Thyroid gland (tissue), 4 donors: Measurements from ENCODE around the gene BHMT. TPM values are rescaled to one million over a fixed set of nuclear protein-coding genes. Genes with fewer than 3 reads are reported as not detected.

Experiments
- DNase-seq, 2 donors: peaks; one replicate each; pipeline ENCODE4 v3.0.0-alpha.2; 2019
- H3K27ac ChIP-seq, 3 donors: fragments of 200-600 bp; sonication (generic); 1 replicate in 2 of 3; 2 replicates in 1 of 3; pipeline ENCODE4 v1.5.1; 2016 to 2019; ENCODE audit warnings: mild to moderate bottlenecking in 1 of 3, moderate library complexity in 1 of 3
- H3K27me3 ChIP-seq: fragments of 200-600 bp; sonication (generic); one replicate; pipeline ENCODE4 v1.5.1; 2019
- H3K36me3 ChIP-seq, 2 donors: fragments of 200-600 bp; sonication (generic); one replicate each; pipeline ENCODE4 v1.5.1; 2016 to 2019
- H3K4me1 ChIP-seq, 2 donors: fragments of 200-600 bp; sonication (generic); one replicate each; pipeline ENCODE4 v1.5.1; 2017 to 2019
- H3K4me3 ChIP-seq, 3 donors: fragments of 200-600 bp; sonication (generic); replicated peaks in 1 of 3; 1 replicate in 2 of 3; 2 replicates in 1 of 3; pipeline ENCODE4 v1.5.1; 2016; ENCODE audit warnings: mild to moderate bottlenecking in 1 of 3
- H3K9me3 ChIP-seq: fragments of 200-600 bp; sonication (generic); one replicate; pipeline ENCODE4 v1.5.1; 2017
- POLR2A ChIP-seq, 2 donors: fragments of 450-650 bp; IDR thresholded peaks; one replicate each; pipeline ENCODE4 v1.6.1; 2017; ENCODE audit warnings: antibody characterized with exemption in 2 of 2, mild to moderate bottlenecking in 2 of 2, moderate library complexity in 1 of 2
- WGBS, 2 donors: methylation state at CpG; one replicate each; pipeline ENCODE4 v1.1.5; 2017; 5-methylcytosine and 5-hydroxymethylcytosine counted together
- intact Hi-C: fragments of 100-400 bp; cut with DNase I; formaldehyde crosslinking; loops from one replicate; pipeline ENCODE4 v1.15.1; 2023
- total RNA-seq, 4 donors: library from RNA; depleted of rRNA; stranded (reverse); fragments of >200 nt; gene quantifications; one replicate each; pipeline ENCODE4 v1.2.3, GENCODE V29; 2016
- TF ChIP-seq, protein P1 (sequence below), 6 experiments: fragments of 200-600 bp in 3 of 6; fragments of 450-650 bp in 3 of 6; sonication (generic) in 3 of 6; IDR thresholded peaks; one replicate each; pipeline ENCODE4 v1.5.1; 2016 to 2019; ENCODE audit warnings: antibody characterized with exemption in 6 of 6, mild to moderate bottlenecking in 2 of 6, inconsistent platforms in 1 of 6, moderate library complexity in 1 of 6

Gene BHMT
- total RNA-seq, 4 donors from 2014 or later = 1.2 to 2.0 (median 1.2) TPM; not detected in 1

DNA sequence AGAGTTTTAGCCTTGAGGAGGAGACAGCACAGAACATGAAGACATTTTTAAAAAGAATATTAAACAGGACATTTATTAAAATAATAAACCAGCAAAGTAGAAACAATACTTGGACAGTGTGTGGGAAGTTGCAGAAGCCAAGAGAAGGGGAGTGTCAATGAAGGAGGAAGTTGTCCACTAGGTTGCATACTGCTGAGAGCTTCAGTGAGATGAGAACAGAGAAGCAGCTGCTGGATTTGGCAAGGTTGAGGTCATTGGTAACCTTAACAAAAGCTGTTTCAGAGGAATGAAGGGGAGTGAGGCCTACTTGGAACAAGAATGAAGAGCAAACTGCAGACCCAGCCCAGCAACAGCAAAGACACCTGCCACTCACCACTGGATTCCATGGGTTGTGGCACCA is 11.4 kb downstream of the BHMT start:
- intact Hi-C loops = no loop called here
- Histone ChIP-seq H3K4me3 (no peak overlapping the region), H3K27me3 (no peaks in the 10 kb centered on the region), H3K4me1 (no peaks in the 10 kb centered on the region), H3K9me3 (no peaks in the 10 kb centered on the region), H3K36me3 (no peaks in the 10 kb centered on the region), H3K27ac (no peak overlapping the region)
- no peak for TF ChIP-seq POLR2A (IDR thresholded peaks at IDR 0.05)
- TF ChIP-seq, protein P1, sequence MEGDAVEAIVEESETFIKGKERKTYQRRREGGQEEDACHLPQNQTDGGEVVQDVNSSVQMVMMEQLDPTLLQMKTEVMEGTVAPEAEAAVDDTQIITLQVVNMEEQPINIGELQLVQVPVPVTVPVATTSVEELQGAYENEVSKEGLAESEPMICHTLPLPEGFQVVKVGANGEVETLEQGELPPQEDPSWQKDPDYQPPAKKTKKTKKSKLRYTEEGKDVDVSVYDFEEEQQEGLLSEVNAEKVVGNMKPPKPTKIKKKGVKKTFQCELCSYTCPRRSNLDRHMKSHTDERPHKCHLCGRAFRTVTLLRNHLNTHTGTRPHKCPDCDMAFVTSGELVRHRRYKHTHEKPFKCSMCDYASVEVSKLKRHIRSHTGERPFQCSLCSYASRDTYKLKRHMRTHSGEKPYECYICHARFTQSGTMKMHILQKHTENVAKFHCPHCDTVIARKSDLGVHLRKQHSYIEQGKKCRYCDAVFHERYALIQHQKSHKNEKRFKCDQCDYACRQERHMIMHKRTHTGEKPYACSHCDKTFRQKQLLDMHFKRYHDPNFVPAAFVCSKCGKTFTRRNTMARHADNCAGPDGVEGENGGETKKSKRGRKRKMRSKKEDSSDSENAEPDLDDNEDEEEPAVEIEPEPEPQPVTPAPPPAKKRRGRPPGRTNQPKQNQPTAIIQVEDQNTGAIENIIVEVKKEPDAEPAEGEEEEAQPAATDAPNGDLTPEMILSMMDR (IDR thresholded peaks at IDR 0.05) = no peak
- no peak for DNase-seq

DNA sequence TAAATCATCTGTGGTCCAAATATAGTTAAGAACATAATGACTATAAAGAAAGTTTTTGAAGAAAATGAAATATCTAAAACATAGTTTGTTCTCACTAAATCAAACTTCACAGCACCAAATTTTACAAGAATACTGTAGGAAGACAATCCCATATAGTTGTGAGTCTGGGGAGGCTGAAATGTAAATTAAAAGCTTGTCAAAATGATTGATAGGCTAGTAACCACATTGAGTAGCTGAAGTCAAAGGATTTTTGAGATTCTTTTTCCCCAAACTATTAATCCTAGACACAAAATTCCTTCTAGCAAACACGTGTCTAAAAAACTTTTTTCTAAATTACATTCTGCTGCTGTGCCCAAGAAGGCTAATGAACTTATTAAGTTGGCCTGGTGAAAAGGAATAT is 13.0 kb downstream of the BHMT start:
- no peak overlapping the region for H3K27ac ChIP-seq
- H3K36me3 ChIP-seq = no peaks in the 10 kb centered on the region
- H3K4me3 ChIP-seq = no peak overlapping the region
- no peak for TF ChIP-seq POLR2A (IDR thresholded peaks at IDR 0.05)
- TF ChIP-seq, protein P1 (IDR thresholded peaks at IDR 0.05) = no peak
- DNase-seq = no peak
- intact Hi-C loops = no loop called here
- no peaks in the 10 kb centered on the region for H3K4me1 ChIP-seq
- no peaks in the 10 kb centered on the region for H3K27me3 ChIP-seq
- no peaks in the 10 kb centered on the region for H3K9me3 ChIP-seq
- WGBS, 2 donors = 87 to 88% methylated on average over 1 of the region's 1 CpG

DNA sequence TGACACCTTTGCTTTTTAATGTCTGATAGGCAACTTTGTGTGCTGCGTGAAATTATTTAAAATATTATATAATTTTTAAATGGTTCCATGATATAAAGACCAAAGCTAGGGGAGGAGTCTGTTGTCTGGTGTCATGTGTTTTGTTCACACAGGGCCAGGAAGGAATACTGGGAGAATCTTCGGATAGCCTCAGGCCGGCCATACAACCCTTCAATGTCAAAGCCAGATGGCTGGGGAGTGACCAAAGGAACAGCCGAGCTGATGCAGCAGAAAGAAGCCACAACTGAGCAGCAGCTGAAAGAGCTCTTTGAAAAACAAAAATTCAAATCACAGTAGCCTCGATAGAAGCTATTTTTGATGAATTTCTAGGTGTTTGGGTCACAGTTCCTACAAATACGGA is 19.2 kb downstream of the BHMT start:
- H3K36me3 ChIP-seq = no peaks in the 10 kb centered on the region
- TF ChIP-seq POLR2A (IDR thresholded peaks at IDR 0.05) = no peak
- TF ChIP-seq, protein P1 (IDR thresholded peaks at IDR 0.05) = no peak
- no peaks in the 10 kb centered on the region for H3K27me3 ChIP-seq
- H3K4me1 ChIP-seq = peaks cover 4 to 5% of the 10 kb centered on the region in 2 donors
- no peaks in the 10 kb centered on the region for H3K9me3 ChIP-seq
- H3K27ac ChIP-seq = no peak overlapping the region
- intact Hi-C loops = loop anchor here (5.0 kb wide), 2 partner anchors 108 to 332 kb away; no protein-coding TSS in a partner anchor
- WGBS, 2 donors = 73 to 85% methylated on average over 6 of the region's 6 CpGs
- H3K4me3 ChIP-seq = no peak overlapping the region
- no peak for DNase-seq

DNA sequence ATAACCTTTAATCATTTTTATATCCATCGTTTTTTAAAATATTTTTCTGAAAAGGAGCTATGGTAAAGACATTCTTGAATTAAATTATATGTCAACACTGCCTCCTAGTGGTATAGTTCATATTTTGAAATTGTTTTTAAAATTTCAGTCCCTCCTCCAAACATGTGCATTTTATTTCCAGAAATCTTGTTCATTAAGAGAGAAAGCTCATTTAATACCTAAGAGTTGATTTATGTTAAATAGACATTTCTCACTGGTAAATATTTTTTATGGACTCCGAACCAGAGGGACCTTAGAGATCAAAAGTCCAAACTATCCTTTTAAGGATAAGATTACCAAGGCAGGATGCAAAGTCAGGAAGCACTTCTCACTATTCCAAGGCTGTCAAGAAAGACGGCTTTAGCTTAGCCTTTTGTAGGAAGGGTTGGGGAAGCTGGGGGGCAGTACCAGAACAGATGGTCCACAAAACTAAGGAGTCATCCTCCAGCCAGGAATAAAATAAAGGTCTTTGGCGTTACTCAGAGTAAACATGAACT is 21.6 kb downstream of the BHMT start:
- Histone ChIP-seq H3K27ac (peak overlapping the region in 2 of 3 donors; percentile 51 to 72), H3K4me1 (peaks cover 4 to 5% of the 10 kb centered on the region in 2 donors), H3K9me3 (no peaks in the 10 kb centered on the region), H3K4me3 (peak overlapping the region in 1 of 3 donors; percentile 13), H3K36me3 (no peaks in the 10 kb centered on the region), H3K27me3 (no peaks in the 10 kb centered on the region)
- TF ChIP-seq, protein P1 (IDR thresholded peaks at IDR 0.05) = peak in 5 of 6 experiments; percentile 14 to 54 (median 45)
- TF ChIP-seq POLR2A (IDR thresholded peaks at IDR 0.05) = no peak
- 10 to 12% methylated on average over 4 of the region's 4 CpGs for WGBS, 2 donors
- intact Hi-C loops = loop anchor here (5.0 kb wide), 2 partner anchors 111 to 329 kb away; no protein-coding TSS in a partner anchor
- no peak for DNase-seq

DNA sequence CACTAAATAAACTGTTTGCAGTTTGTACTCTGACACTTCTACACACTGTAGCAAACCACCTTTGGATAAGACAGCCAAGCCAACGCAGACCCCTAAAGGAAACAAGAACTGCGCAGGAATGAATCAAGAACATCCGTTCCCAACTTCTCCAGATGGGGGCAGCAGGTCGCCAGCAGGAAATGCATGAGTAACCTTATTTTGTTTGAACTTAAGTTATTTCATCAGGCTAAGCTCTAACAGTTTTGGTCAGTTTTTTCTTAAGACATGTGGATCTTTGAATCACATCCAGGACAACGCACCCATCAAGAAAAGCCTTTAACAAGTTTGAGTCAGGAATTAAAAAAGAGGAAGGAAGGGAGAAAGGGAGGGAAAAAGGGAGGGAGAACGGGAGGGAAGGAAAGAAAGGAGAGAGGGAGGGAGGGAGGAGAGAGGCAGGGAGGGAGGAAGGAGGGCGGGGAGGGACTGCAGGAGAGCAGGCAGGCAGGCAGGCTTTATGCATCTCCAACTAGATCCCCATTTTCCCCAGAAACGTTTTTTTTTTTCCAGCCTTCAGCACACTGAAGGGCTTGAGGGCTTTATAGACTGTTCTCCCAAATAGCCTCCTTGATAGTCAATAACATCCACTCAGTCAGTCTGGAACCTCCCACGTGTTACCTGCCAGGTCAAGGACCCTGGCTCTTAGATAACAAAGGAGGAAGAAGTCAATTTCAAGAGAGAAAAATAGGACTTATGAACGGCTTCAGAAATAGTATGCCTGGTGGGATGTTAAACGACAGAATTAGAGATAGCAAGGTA is 22.2 kb downstream of the BHMT start:
- Histone ChIP-seq H3K27me3 (no peaks in the 10 kb centered on the region), H3K27ac (peak overlapping the region in 2 of 3 donors; percentile 51 to 72), H3K36me3 (no peaks in the 10 kb centered on the region), H3K4me1 (peaks cover 4 to 5% of the 10 kb centered on the region in 2 donors), H3K4me3 (peak overlapping the region in 1 of 3 donors; percentile 13), H3K9me3 (no peaks in the 10 kb centered on the region)
- no peak for TF ChIP-seq POLR2A (IDR thresholded peaks at IDR 0.05)
- TF ChIP-seq, protein P1 (IDR thresholded peaks at IDR 0.05) = peak in 5 of 6 experiments; percentile 62 to 81 (median 78)
- DNase-seq = peak; percentile 77 to 80
- WGBS, 2 donors = 2 to 5% methylated on average over 11 of the region's 11 CpGs
- intact Hi-C loops = loop anchor here (5.0 kb wide), 2 partner anchors 112 to 328 kb away; no protein-coding TSS in a partner anchor
